CD4-positive, alpha-beta memory T cell (primary cell): ENCODE measurements around the gene PPM1F. TPM values are rescaled to one million over a fixed set of nuclear protein-coding genes. Genes with fewer than 3 reads are reported as not detected.
"Not testable (repeated sequence)": the region's sequence is repeated elsewhere in the genome, so short reads cannot be mapped to it uniquely, and the experiment has no call there.

Experiments
- CTCF ChIA-PET: fragments of 350-600 bp; sonication (Branson Sonifier 250); formaldehyde crosslinking; loops from one replicate; lab custom pipeline; 2021; ENCODE audit warnings: inconsistent platforms; ENCODE audit not compliant: partially characterized antibody; lab: Charles Lee
- POLR2A ChIA-PET: fragments of 350-600 bp; sonication (Branson Sonifier 250); formaldehyde crosslinking; loops from one replicate; lab custom pipeline; 2021; ENCODE audit not compliant: partially characterized antibody; lab: Charles Lee
- DNase-seq, 5 donors: peaks; one replicate each; pipeline versions ENCODE4 v3.0.0 to v3.0.0-alpha.2; 2020 to 2022; ENCODE audit warnings: mixed read lengths in 1 of 5
- H3K27ac ChIP-seq: one replicate; pipeline ENCODE4 v1.7.0; 2013; ENCODE audit warnings: low read depth, low read length
- H3K27me3 ChIP-seq: 2 replicates; pipeline ENCODE4 v1.7.0; 2013; ENCODE audit warnings: mild to moderate bottlenecking, low read length, moderate library complexity; ENCODE audit not compliant: insufficient read depth
- H3K36me3 ChIP-seq: 2 replicates; pipeline ENCODE4 v1.7.0; 2013; ENCODE audit warnings: mild to moderate bottlenecking, low read length, moderate library complexity; ENCODE audit not compliant: insufficient read depth
- H3K4me1 ChIP-seq: 2 replicates; pipeline ENCODE4 v1.7.0; 2013; ENCODE audit warnings: mild to moderate bottlenecking, low read length, moderate library complexity; ENCODE audit not compliant: insufficient read depth
- H3K4me3 ChIP-seq, 2 donors: one replicate each; pipeline ENCODE4 v1.7.0; 2013; ENCODE audit warnings: low read length in 2 of 2, mild to moderate bottlenecking in 1 of 2
- H3K9me3 ChIP-seq, 2 donors: one replicate each; pipeline ENCODE4 v1.7.0; 2013; ENCODE audit warnings: low read length in 2 of 2, control low read depth in 1 of 2; ENCODE audit not compliant: control insufficient read depth in 1 of 2
- H3K27ac Mint-ChIP-seq, 7 donors: one replicate each; pipeline ENCODE4 v1.8.0; 2020 to 2021; ENCODE audit warnings: mixed read lengths in 7 of 7, mild to moderate bottlenecking in 6 of 7, inconsistent platforms in 3 of 7, moderate library complexity in 3 of 7
- H3K27me3 Mint-ChIP-seq, 2 donors: one replicate each; pipeline ENCODE4 v1.8.0; 2020 to 2021; ENCODE audit warnings: mixed read lengths in 2 of 2
- H3K36me3 Mint-ChIP-seq, 2 donors: one replicate each; pipeline ENCODE4 v1.8.0; 2020 to 2021; ENCODE audit warnings: mixed read lengths in 2 of 2, inconsistent platforms in 1 of 2, mild to moderate bottlenecking in 1 of 2
- H3K4me1 Mint-ChIP-seq, 4 donors: one replicate each; pipeline ENCODE4 v1.8.0; 2020 to 2021; ENCODE audit warnings: mixed read lengths in 4 of 4, mild to moderate bottlenecking in 1 of 4
- H3K4me3 Mint-ChIP-seq, 8 donors: one replicate each; pipeline ENCODE4 v1.8.0; 2020 to 2021; ENCODE audit warnings: mixed read lengths in 8 of 8, mild to moderate bottlenecking in 7 of 8, moderate library complexity in 6 of 8, inconsistent platforms in 3 of 8
- H3K9me3 Mint-ChIP-seq, 8 donors: one replicate each; pipeline ENCODE4 v1.8.0; 2020 to 2021; ENCODE audit warnings: mixed read lengths in 8 of 8, mild to moderate bottlenecking in 5 of 8, inconsistent platforms in 3 of 8, moderate library complexity in 1 of 8
- intact Hi-C: fragments of 100-400 bp; cut with micrococcal nuclease; formaldehyde crosslinking; loops from one replicate; pipeline ENCODE4 v1.15.1; 2023
- polyA plus RNA-seq, 2 donors: library from polyadenylated mRNA; unstranded; fragments of 300-500 nt; fragmentation: Illumina TruSeq; gene quantifications; one replicate each; pipeline ENCODE4 v1.2.3, GENCODE V29; 2021
- total RNA-seq, 2 experiments: library from RNA; stranded (reverse); gene quantifications; one replicate each; pipeline ENCODE4 v1.2.3, GENCODE V29; 2021

The PPM1F gene
- total and polyA plus RNA-seq, 4 experiments from 2014 or later = 5.3 to 25.4 (median 15.2) TPM

DNA sequence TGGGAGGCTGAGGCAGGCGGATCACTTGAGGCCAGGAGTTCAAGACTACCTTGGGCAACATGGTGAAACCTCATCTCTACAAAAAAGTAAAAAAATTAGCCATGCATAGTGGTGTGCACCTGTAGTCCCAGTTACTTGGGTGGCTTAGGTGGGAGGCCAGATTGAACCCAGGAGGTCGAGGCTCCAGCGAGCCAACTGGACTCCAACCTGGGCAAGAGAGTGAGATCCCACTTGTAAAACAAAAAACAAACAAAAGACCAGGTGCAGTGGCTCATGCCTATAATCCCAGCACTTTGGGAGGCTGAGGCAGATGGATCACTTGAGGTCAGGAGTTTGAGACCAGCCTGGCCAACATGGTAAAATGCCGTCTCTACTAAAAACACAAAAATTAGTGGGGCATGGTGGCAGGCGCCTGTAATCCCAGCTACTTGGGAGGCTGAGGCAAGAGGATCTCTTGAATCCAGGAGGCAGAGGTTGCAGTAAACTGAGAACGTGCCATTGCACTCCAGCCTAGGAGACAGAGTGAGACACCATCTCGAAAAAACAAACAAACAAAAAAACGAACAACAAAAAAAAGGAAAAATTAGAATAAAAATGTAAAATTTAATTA lies 38.5 kb downstream of the PPM1F start:
- H3K4me1 Mint-ChIP-seq, H3K9me3 ChIP-seq, H3K27me3 ChIP-seq, intact Hi-C loops, POLR2A ChIA-PET, H3K27me3 Mint-ChIP-seq, H3K4me3 Mint-ChIP-seq, H3K4me1 ChIP-seq, H3K36me3 Mint-ChIP-seq, DNase-seq, H3K9me3 Mint-ChIP-seq, H3K27ac ChIP-seq, H3K4me3 ChIP-seq, H3K36me3 ChIP-seq: not testable (repeated sequence)
- H3K27ac Mint-ChIP-seq = peak overlapping the region in 1 of 7 donors; percentile 41
- CTCF ChIA-PET = interaction anchor here (1.0 kb wide), 1 partner anchor 10 kb away, joined by 3 read pairs; no protein-coding TSS in a partner anchor

- H3K27ac Mint-ChIP-seq, H3K27ac ChIP-seq, H3K27me3 Mint-ChIP-seq, DNase-seq, H3K9me3 ChIP-seq, H3K4me1 ChIP-seq, H3K4me3 ChIP-seq, H3K4me3 Mint-ChIP-seq, intact Hi-C loops, POLR2A ChIA-PET, H3K4me1 Mint-ChIP-seq, H3K36me3 Mint-ChIP-seq, CTCF ChIA-PET, H3K9me3 Mint-ChIP-seq, H3K27me3 ChIP-seq, H3K36me3 ChIP-seq: not testable (repeated sequence)
Observed at GRCh38 chr22:21910367-21910766, 42.3 kb downstream of the PPM1F start.

DNA sequence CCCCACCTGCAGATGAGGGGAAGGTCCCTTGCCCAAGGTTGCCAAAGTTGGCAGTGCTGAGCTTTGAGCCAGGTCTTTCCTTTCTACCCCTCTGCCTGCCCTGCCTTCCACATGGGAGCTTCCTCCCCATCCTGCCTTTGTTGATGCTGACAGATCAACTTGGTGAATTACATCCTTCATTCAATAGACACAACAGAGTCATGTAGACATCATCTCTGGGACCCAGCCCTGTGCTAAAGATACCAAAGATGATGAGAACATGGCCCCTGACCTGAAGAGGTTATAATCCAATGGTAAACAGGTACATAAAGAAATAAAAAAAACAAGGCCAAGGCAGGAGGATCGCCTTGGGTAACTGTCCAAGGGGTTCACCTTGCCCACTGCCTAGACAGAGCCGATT lies 42.8 kb downstream of the PPM1F start:
- ChIA-PET CTCF (no interaction called here), POLR2A (no interaction called here)
- DNase-seq = no peak
- no peaks in the 10 kb centered on the region for H3K27me3 Mint-ChIP-seq
- intact Hi-C loops = no loop called here
- H3K36me3 Mint-ChIP-seq = no peaks in the 10 kb centered on the region
- Histone ChIP-seq H3K4me1 (no peaks in the 10 kb centered on the region), H3K4me3 (no peak overlapping the region), H3K9me3 (no peaks in the 10 kb centered on the region), H3K27me3 (no peaks in the 10 kb centered on the region), H3K27ac (no peak overlapping the region), H3K36me3 (no peaks in the 10 kb centered on the region)
- H3K9me3 Mint-ChIP-seq = no peaks in the 10 kb centered on the region
- no peaks in the 10 kb centered on the region for H3K4me1 Mint-ChIP-seq
- no peak overlapping the region for H3K4me3 Mint-ChIP-seq
- peak overlapping the region in 1 of 7 donors; percentile 14 for H3K27ac Mint-ChIP-seq

- Histone ChIP-seq H3K4me3 (no peak overlapping the region), H3K9me3 (no peaks in the 10 kb centered on the region), H3K27me3 (no peaks in the 10 kb centered on the region), H3K4me1 (no peaks in the 10 kb centered on the region), H3K36me3 (no peaks in the 10 kb centered on the region), H3K27ac (no peak overlapping the region)
- Mint-ChIP-seq H3K27me3 (no peaks in the 10 kb centered on the region), H3K4me1 (no peaks in the 10 kb centered on the region), H3K4me3 (no peak overlapping the region), H3K9me3 (no peaks in the 10 kb centered on the region), H3K36me3 (peaks cover 0 to 6% of the 10 kb centered on the region in 2 donors), H3K27ac (no peak overlapping the region)
- intact Hi-C loops = no loop called here
- ChIA-PET POLR2A (no interaction called here), CTCF (no interaction called here)
- DNase-seq = no peak
Observed at GRCh38 chr22:21907638-21908522, 44.8 kb downstream of the PPM1F start.

GRCh38 chr22:21905234-21905633 lies 47.4 kb downstream of the PPM1F start:
- H3K36me3 ChIP-seq, H3K27me3 ChIP-seq, H3K27me3 Mint-ChIP-seq, H3K36me3 Mint-ChIP-seq, CTCF ChIA-PET, H3K9me3 ChIP-seq, H3K4me1 Mint-ChIP-seq, H3K4me3 Mint-ChIP-seq, H3K27ac ChIP-seq, H3K9me3 Mint-ChIP-seq, intact Hi-C loops, DNase-seq, H3K27ac Mint-ChIP-seq, POLR2A ChIA-PET, H3K4me1 ChIP-seq, H3K4me3 ChIP-seq: not testable (repeated sequence)

DNA sequence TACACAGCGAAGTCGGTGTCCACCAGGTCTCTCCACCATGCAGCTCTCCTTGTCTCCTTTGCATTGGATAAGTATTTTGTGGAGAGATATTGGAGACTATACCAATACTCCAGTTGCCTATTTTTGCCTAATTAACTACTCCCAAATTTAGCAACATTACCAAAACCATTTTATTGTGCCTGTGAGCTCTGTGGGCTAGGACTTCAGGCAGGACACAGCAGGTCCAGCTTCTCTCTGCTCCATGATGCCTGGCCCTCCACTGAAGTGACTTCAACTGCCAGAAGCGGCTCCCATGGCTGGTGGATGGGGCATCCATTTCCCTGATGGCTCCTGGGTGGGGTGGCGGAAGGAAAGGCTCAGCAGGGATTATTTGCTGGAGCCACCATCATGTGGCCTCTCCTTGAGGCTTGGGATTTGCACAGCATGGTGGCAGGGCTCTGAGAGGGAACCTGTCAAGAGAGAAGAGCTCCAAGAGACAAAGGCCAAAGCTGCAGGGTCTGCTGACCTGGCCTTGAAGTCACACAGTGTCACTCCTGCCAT lies 48.3 kb downstream of the PPM1F start:
- peaks cover 0 to 2% (median 0%) of the 10 kb centered on the region in 4 donors for H3K4me1 Mint-ChIP-seq
- H3K27ac Mint-ChIP-seq = no peak overlapping the region
- no peaks in the 10 kb centered on the region for H3K9me3 Mint-ChIP-seq
- Histone ChIP-seq H3K27me3 (no peaks in the 10 kb centered on the region), H3K4me1 (no peaks in the 10 kb centered on the region), H3K27ac (no peak overlapping the region), H3K4me3 (no peak overlapping the region), H3K9me3 (no peaks in the 10 kb centered on the region), H3K36me3 (no peaks in the 10 kb centered on the region)
- DNase-seq = no peak
- POLR2A ChIA-PET = no interaction called here
- CTCF ChIA-PET = no interaction called here
- peaks cover 0 to 6% of the 10 kb centered on the region in 2 donors for H3K36me3 Mint-ChIP-seq
- H3K27me3 Mint-ChIP-seq = peaks cover 0 to 2% of the 10 kb centered on the region in 2 donors
- no peak overlapping the region for H3K4me3 Mint-ChIP-seq
- intact Hi-C loops = no loop called here

DNA sequence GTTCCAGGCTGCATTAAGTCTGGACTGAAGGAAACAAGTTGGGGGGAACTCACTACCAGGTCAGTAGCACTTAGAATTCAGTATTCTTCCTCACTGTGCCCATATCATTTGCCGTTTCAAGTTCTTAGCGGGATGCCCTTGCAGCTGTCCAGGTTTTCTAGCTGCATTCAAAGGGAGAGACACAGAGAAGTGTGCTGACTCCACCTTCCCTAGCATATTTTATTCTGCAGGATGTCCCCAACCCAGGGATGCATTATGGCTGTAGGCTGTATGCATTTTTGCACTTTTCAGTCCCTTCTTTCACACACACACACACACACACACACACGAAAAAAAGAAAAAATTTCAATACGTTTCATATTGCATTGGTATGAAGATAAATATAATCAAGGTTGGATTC lies 49.4 kb downstream of the PPM1F start:
- H3K4me1 Mint-ChIP-seq = peaks cover 0 to 2% (median 0%) of the 10 kb centered on the region in 4 donors
- CTCF ChIA-PET = no interaction called here
- no peak for DNase-seq

More for the DNA sequence above, 49.4 kb downstream of the PPM1F start:
- no peaks in the 10 kb centered on the region for H3K27me3 ChIP-seq
- intact Hi-C loops = no loop called here
- no peak overlapping the region for H3K27ac ChIP-seq
- H3K9me3 Mint-ChIP-seq = no peaks in the 10 kb centered on the region
- H3K27ac Mint-ChIP-seq = no peak overlapping the region
- H3K9me3 ChIP-seq = no peaks in the 10 kb centered on the region
- no peaks in the 10 kb centered on the region for H3K4me1 ChIP-seq
- POLR2A ChIA-PET = no interaction called here
- peaks cover 0 to 6% of the 10 kb centered on the region in 2 donors for H3K36me3 Mint-ChIP-seq
- H3K4me3 ChIP-seq = no peak overlapping the region
- H3K36me3 ChIP-seq = no peaks in the 10 kb centered on the region
- H3K27me3 Mint-ChIP-seq = peaks cover 0 to 2% of the 10 kb centered on the region in 2 donors
- H3K4me3 Mint-ChIP-seq = no peak overlapping the region
